Transverse colon (tissue), 4 donors: Measurements from ENCODE around the gene DIS3L2. TPM values are rescaled to one million over a fixed set of nuclear protein-coding genes. Genes with fewer than 3 reads are reported as not detected.

ENCODE experiments used
- DNase-seq: peaks from one replicate; pipeline ENCODE4 v3.0.0-alpha.2; 2019
- H3K27ac ChIP-seq, 4 donors: fragments of 200-600 bp; sonication (generic); 2 replicates each; pipeline ENCODE4 v1.5.1; 2016 to 2018; ENCODE audit warnings: inconsistent platforms in 4 of 4
- H3K27me3 ChIP-seq: fragments of 200-600 bp; sonication (generic); 2 replicates; pipeline ENCODE4 v1.5.1; 2017; ENCODE audit warnings: inconsistent platforms
- H3K36me3 ChIP-seq, 4 donors: fragments of 200-600 bp; sonication (generic); 2 replicates each; pipeline ENCODE4 v1.5.1; 2017 to 2019; ENCODE audit warnings: inconsistent platforms in 4 of 4
- H3K4me1 ChIP-seq, 4 donors: fragments of 200-600 bp; sonication (generic); 2 replicates each; pipeline ENCODE4 v1.5.1; 2017 to 2020; ENCODE audit warnings: inconsistent platforms in 4 of 4
- H3K4me3 ChIP-seq, 4 donors: fragments of 200-600 bp; sonication (generic); 1 replicate in 1 of 4; 2 replicates in 3 of 4; pipeline versions ENCODE4 v1.5.1 to v1.6.1; 2017 to 2019; ENCODE audit warnings: inconsistent platforms in 4 of 4
- H3K9me3 ChIP-seq, 2 donors: fragments of 200-600 bp; sonication (generic); 2 replicates each; pipeline ENCODE4 v1.5.1; 2017 to 2019; ENCODE audit warnings: inconsistent platforms in 2 of 2
- EP300 ChIP-seq: sonication (generic); formaldehyde crosslinking; IDR thresholded peaks from one replicate; pipeline ENCODE4 v1.6.1; 2017; ENCODE audit warnings: antibody characterized with exemption, low read depth
- POLR2A ChIP-seq: fragments of 450-650 bp; IDR thresholded peaks from one replicate; pipeline ENCODE4 v1.6.1; 2016; ENCODE audit warnings: antibody characterized with exemption, mild to moderate bottlenecking, moderate library complexity
- POLR2AphosphoS5 ChIP-seq, 3 donors: sonication (generic); formaldehyde crosslinking; IDR thresholded peaks; one replicate each; pipeline ENCODE4 v1.6.1; 2016; ENCODE audit warnings: antibody characterized with exemption in 3 of 3
- WGBS, 2 donors: methylation state at CpG; one replicate each; pipeline ENCODE4 v1.1.5; 2018; ENCODE audit warnings: low coverage in 1 of 2; 5-methylcytosine and 5-hydroxymethylcytosine counted together
- in situ Hi-C, 4 donors: fragments of 200-750 bp; cut with MboI; loops; one replicate each; pipeline versions ENCODE4 v1.15.0 to v1.15.1; 2017; ENCODE audit warnings: low sequenced_read_pairs in 3 of 4, low pct_ligation_motif_present in 1 of 4, low pct_unique_long_range_greater_than_20kb in 1 of 4
- intact Hi-C: fragments of 100-400 bp; cut with DNase I; formaldehyde crosslinking; loops from one replicate; pipeline ENCODE4 v1.15.1; 2023; ENCODE audit warnings: low total_unique reads
- total RNA-seq, 4 donors: library from RNA; depleted of rRNA; stranded (reverse); fragments of >200 nt; gene quantifications; one replicate each; pipeline ENCODE4 v1.1.0, GENCODE V29; 2016
- TF ChIP-seq, protein P1 (sequence below), 5 experiments: fragments of 200-600 bp in 3 of 5; fragments of 450-650 bp in 2 of 5; sonication (generic) in 3 of 5; IDR thresholded peaks; 1 replicate in 2 of 5; 2 replicates in 3 of 5; pipeline ENCODE4 v1.5.1; 2016 to 2017; ENCODE audit warnings: antibody characterized with exemption in 5 of 5, inconsistent platforms in 3 of 5, mild to moderate bottlenecking in 2 of 5, moderate library complexity in 1 of 5

DIS3L2 gene
- total RNA-seq, 4 donors from 2014 or later, result 24.7 to 99.9 (median 51.2) TPM

DNA sequence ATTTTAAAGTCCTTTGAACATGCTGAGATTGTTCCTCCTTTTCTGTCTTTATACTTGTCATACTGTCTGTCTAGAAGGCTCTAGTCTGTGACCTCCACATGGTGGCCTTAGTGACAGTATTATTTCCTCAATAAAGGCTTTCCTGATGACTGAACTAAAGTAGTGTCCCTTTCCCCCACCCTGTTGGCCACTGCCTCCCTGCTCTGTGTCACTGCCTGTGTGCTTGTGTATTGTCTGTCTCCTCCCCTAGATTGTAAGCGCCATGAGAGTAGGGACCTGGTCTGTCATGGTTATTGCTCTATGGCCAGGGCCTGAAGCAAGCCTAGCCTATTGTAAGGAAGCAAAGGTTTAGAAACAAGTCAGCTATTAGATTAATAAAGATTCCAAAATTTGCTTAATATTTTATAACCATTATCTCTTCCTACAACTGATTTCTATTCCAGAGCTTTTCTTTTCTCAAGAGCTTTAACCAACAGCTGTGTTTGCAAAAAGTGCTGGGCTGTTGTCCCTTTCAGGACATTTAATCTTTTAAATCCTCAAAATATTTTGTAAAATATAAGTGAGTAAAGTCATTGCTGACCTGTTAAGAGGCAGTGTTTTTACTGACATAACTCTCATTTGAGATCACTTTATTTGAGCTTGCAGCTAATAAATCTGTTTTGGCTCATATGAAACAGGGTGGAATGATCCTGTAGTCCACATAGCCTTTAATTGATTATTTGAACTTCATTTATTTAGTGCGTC, 35.5 kb downstream of the DIS3L2 start:
- Histone ChIP-seq H3K27me3 (no peaks in the 10 kb centered on the region), H3K27ac (no peak overlapping the region), H3K4me3 (no peak overlapping the region), H3K4me1 (peaks cover 0 to 4% (median 0%) of the 10 kb centered on the region in 4 donors), H3K9me3 (no peaks in the 10 kb centered on the region), H3K36me3 (no peaks in the 10 kb centered on the region)
- no peak for DNase-seq
- WGBS, 2 donors, result 68 to 80% methylated on average over 1 to 2 of the region's 2 CpGs
- intact Hi-C loops, result no loop called here
- in situ Hi-C loops, result no loop called here
- TF ChIP-seq POLR2AphosphoS5 (IDR thresholded peaks at IDR 0.05) (no peak), EP300 (no peak), POLR2A (no peak)
- TF ChIP-seq, protein P1, sequence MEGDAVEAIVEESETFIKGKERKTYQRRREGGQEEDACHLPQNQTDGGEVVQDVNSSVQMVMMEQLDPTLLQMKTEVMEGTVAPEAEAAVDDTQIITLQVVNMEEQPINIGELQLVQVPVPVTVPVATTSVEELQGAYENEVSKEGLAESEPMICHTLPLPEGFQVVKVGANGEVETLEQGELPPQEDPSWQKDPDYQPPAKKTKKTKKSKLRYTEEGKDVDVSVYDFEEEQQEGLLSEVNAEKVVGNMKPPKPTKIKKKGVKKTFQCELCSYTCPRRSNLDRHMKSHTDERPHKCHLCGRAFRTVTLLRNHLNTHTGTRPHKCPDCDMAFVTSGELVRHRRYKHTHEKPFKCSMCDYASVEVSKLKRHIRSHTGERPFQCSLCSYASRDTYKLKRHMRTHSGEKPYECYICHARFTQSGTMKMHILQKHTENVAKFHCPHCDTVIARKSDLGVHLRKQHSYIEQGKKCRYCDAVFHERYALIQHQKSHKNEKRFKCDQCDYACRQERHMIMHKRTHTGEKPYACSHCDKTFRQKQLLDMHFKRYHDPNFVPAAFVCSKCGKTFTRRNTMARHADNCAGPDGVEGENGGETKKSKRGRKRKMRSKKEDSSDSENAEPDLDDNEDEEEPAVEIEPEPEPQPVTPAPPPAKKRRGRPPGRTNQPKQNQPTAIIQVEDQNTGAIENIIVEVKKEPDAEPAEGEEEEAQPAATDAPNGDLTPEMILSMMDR (IDR thresholded peaks at IDR 0.05), result no peak

DNA sequence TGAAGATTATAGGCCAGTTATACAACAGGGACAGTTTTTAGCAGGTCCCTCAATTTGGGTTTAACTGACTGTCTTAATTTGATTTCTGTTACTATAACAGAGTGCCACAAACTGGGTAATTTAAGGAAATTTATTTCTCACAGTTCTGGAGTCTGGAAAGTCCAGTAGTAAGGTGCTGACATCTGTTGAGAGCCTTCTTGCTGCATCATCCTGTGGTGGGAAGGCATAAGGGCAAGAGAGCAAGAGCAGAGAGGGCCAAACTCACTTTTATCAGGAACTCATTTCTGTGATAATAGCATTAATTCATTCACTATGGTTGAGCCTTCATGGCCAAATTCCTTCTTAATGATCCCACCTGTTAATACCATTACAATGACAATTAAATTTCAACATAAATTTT, 36.5 kb downstream of the DIS3L2 start:
- Histone ChIP-seq H3K4me1 (peaks cover 0 to 4% (median 0%) of the 10 kb centered on the region in 4 donors), H3K9me3 (no peaks in the 10 kb centered on the region), H3K27me3 (no peaks in the 10 kb centered on the region), H3K27ac (no peak overlapping the region), H3K36me3 (no peaks in the 10 kb centered on the region), H3K4me3 (no peak overlapping the region)
- intact Hi-C loops (no loop called here), in situ Hi-C loops (no loop called here)
- TF ChIP-seq POLR2A, result no peak
- no peak for TF ChIP-seq POLR2AphosphoS5 (IDR thresholded peaks at IDR 0.05)
- TF ChIP-seq EP300, result no peak
- TF ChIP-seq, protein P1 (IDR thresholded peaks at IDR 0.05), result no peak
- DNase-seq, result no peak

DNA sequence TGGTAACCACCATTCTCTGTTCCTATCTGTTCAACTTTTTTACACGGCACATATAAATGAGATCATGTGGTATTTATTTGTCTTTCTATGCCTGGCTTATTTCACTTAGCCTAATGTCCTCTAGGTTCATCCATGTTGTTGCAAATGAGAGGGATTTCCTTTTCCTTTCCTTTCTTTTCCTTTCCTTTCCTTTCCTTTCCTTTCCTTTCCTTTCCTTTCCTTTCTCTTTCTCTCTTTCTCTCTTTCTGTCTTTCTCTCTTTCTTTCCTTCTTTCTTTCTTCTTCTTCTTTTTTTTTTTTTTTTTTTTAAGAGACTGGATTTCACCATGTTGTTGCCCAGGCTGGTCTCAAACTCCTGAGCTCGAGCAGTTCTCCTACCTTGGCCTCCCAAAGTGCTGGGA, 38.9 kb downstream of the DIS3L2 start:
- no peaks in the 10 kb centered on the region for H3K36me3 ChIP-seq
- H3K4me3 ChIP-seq, result no peak overlapping the region
- TF ChIP-seq POLR2A (no peak), EP300 (no peak), POLR2AphosphoS5 (IDR thresholded peaks at IDR 0.05) (no peak)
- TF ChIP-seq, protein P1 (IDR thresholded peaks at IDR 0.05), result no peak
- H3K4me1 ChIP-seq, result peaks cover 0 to 4% (median 0%) of the 10 kb centered on the region in 4 donors
- 93 to 96% methylated on average over 2 of the region's 2 CpGs for WGBS, 2 donors
- no peak overlapping the region for H3K27ac ChIP-seq
- in situ Hi-C loops (no loop called here), intact Hi-C loops (no loop called here)
- H3K9me3 ChIP-seq, result no peaks in the 10 kb centered on the region
- no peaks in the 10 kb centered on the region for H3K27me3 ChIP-seq
- DNase-seq, result no peak

DNA sequence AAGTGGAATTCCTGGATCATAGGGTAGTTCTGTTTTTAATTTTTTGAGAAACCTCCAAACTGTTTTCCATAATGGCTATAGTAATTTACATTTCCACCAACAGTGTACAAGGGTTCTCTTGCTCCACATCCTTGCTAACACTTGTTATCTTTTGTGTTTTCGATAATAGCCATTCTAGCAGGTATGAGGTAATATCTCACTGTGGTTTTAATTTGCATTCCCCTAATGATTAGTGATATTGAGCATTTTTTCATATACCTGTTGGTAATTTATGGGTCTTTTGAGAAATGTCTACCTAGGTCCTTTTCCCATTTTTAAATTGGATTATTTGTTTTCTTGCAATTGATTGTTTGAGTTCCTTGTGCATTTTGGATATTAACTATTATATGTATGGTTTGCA, 39.6 kb downstream of the DIS3L2 start:
- DNase-seq, result no peak
- in situ Hi-C loops (no loop called here), intact Hi-C loops (no loop called here)
- TF ChIP-seq POLR2A (no peak), EP300 (no peak), POLR2AphosphoS5 (IDR thresholded peaks at IDR 0.05) (no peak)
- 92 to 94% methylated on average over 1 of the region's 1 CpG for WGBS, 2 donors
- Histone ChIP-seq H3K27me3 (no peaks in the 10 kb centered on the region), H3K9me3 (no peaks in the 10 kb centered on the region), H3K4me1 (peaks cover 0 to under 1% (median 0%) of the 10 kb centered on the region in 4 donors), H3K4me3 (no peak overlapping the region), H3K36me3 (no peaks in the 10 kb centered on the region), H3K27ac (no peak overlapping the region)

DNA sequence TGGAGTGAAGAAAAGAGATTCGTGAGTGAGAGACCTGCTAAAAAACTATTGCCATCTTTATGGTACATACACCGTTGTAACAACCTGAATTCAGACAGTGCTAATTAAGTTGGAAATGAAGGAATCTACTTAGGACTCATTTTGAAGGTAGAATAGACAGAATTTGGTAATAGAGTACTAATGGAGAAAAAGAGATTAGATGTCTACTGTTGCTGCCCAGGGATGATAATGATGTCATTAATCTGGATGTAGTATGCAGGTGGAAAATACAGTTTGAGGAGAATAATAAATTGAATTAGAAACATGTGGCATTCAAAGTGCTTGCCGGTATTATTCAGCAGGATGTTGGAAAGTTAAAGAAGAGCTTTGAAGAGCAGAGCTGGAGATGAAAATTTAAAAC, 44.7 kb downstream of the DIS3L2 start:
- Histone ChIP-seq H3K9me3 (no peaks in the 10 kb centered on the region), H3K27me3 (no peaks in the 10 kb centered on the region), H3K4me1 (no peaks in the 10 kb centered on the region), H3K36me3 (no peaks in the 10 kb centered on the region), H3K27ac (no peak overlapping the region), H3K4me3 (no peak overlapping the region)
- no peak for DNase-seq
- 77 to 83% methylated on average over 3 of the region's 3 CpGs for WGBS, 2 donors
- intact Hi-C loops (no loop called here), in situ Hi-C loops (no loop called here)
- TF ChIP-seq POLR2A, result no peak
- TF ChIP-seq POLR2AphosphoS5 (IDR thresholded peaks at IDR 0.05), result no peak
- TF ChIP-seq EP300, result no peak
- TF ChIP-seq, protein P1 (IDR thresholded peaks at IDR 0.05), result no peak
